GM21825 (cell line): Measurements from ENCODE around the gene ABCB8.
"Not testable (repeated sequence)": the region's sequence is repeated elsewhere in the genome, so short reads cannot be mapped to it uniquely, and the experiment has no call there.

Experiments used
- ATAC-seq: cut with Tn5 transposase; IDR thresholded peaks from one replicate; pipeline ENCODE4 v1.9.1; 2021; ENCODE audit warnings: mild to moderate bottlenecking, moderate library complexity; ENCODE audit not compliant: unreplicated experiment

Gene ABCB8

DNA sequence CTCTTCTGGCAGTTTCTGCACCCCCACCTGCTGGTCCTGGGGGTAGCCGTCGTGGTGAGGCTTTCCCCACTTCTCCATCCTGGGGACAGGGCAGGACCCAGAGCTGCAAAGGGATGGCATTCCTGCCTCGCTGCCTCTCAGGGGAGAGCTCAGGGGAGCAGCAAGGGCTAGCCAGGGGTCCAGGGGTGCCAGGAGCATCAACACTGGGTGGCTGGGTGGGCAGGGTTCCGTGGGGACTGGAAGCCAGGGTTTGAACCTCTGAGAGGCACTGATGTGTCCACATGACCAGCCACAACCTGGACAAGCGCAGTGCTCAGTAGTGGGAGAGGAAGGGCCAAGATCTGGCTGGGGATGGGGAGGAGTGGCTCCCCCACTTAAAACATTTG, 5.6 kb downstream of the ABCB8 start:
- ATAC-seq: no peak

DNA sequence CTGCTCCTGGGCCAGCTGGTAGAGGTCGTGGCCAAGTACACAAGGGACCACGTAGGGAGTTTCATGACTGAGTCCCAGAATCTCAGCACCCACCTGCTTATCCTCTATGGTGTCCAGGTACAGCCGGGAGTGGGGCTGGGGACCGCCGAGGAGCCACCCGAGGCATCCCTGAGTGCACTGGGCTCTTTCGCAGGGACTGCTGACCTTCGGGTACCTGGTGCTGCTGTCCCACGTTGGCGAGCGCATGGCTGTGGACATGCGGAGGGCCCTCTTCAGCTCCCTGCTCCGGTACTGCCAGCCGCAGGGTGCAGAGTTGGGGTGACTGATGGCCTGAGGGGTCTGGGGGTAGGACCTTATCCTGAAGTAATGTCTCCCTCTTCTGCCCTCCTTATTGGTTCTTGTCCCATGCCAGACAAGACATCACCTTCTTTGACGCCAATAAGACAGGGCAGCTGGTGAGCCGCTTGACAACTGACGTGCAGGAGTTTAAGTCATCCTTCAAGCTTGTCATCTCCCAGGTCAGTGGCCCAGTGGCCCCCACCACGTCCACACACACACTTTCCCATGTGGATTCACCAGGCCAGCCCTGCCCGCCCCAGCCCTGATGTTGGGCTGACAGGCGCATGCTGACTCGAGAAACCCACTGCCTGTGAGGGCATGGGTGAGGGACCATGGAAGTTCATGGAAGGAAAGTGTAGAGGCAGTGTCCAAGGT, 6.2 kb downstream of the ABCB8 start:
- ATAC-seq: no peak

- no peak for ATAC-seq
Observed at GRCh38 chr7:151035026-151035717, 6.9 kb downstream of the ABCB8 start.

- no peak for ATAC-seq
Observed at GRCh38 chr7:151035902-151036301, 7.7 kb downstream of the ABCB8 start.

DNA sequence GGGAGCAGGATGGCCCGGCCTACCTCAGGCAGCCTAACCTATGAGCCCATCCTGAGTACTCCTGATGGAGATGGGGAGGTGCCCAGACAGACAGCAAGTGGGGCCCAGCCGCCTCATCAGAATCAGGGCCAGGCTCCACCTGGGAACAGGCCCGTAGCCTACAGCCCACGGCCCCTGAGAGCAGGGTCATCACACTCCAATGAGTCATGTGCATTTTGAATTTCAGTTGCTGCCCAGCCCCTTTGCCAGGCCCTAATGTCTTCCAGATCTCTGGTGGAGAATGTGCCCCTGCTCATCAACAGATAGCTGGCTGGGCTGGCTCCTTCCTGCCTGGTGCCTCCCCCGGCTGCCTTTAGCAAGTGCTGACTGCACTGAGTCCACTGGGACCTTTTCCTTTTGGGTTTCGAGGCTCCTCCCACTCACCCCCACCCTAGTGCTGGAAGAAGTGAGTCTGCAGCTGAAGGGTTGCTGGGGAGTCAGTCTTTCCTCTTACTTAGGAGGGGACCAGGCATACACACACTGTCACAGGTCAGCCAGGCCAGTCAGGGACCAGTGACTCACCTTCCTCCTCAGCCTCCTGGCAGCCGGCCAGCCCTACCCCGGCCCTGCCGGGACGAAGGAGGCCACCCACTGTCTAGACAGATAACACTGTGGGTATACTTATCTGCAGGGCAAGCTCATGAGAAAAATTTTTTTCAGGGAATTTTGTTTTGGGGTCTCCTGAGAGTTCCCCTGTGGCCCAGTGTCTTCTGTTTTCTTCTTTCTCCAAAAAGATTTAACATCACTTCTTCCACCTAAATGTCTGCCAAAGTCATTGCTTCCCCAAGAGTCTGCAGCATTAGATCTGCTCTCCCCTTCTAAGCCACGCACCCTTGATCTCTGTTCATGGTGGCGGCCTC, 10.9 kb downstream of the ABCB8 start:
- no peak for ATAC-seq

DNA sequence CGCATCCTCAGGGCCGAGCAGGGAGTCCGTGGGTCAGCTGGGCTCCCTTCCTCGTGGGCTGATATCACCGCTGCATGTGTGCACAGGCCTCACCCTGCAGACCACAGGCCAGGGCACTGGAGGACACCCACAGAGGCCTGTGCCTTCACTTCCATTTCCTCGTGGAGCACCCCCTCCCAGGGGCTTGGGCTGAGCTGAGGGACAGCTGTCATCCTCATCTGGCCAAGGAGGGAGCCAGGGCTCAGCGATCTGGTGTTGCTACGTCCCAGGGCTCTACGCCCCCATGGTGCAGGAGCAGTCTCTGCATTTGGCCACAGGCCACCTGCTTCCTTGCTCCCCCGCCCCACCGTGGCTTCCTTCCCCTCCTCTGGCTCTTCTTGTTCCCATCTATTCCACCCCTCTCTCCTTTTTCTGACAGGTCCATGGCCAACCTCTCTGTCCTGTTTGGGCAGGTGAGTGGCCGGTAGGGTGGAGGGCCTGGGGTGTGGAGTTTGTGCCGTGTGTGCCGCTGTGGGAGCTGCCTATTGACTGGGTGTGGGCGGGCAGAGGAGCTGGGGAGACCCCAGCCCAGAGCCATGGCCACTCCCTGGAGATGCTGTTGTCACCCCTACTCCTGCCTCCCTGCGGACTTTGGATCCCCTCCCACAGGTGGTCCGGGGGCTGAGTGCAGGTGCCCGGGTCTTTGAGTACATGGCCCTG, 11.7 kb downstream of the ABCB8 start:
- ATAC-seq: no peak

- ATAC-seq: no peak
Observed at GRCh38 chr7:151040616-151041375, 12.5 kb downstream of the ABCB8 start.

DNA sequence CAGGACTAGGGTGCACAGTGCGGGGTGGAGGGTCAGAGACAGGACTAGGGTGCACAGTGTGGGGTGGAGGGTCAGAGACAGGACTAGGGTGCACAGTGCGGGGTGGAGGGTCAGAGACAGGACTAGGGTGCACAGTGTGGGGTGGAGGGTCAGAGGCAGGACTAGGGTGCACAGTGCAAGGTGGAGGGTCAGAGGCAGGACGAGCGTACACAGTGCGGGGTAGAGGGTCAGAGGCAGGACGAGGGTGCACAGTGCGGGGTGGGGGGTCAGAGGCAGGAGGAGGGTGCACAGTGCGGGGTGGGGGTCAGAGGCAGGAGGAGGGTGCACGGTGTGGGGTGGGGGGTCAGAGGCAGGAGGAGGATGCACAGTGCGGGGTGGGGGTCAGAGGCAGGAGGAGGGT, 15.2 kb downstream of the ABCB8 start:
- not testable (repeated sequence) for ATAC-seq

DNA sequence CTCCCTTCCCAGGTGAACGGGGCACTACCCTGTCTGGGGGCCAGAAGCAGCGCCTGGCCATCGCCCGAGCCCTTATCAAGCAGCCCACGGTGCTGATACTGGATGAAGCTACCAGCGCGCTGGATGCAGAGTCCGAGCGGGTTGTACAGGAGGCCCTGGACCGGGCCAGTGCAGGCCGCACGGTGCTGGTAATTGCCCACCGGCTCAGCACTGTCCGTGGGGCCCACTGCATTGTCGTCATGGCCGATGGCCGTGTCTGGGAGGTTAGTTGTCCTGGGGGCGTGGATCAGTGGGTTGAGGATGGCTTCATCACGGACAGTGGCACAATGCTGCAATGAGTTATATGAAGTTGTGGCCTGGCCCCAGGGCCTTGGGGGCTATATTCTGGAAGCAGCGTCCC, 15.7 kb downstream of the ABCB8 start:
- ATAC-seq: no peak

- ATAC-seq: no peak
Observed at GRCh38 chr7:151045262-151045661, 17.0 kb downstream of the ABCB8 start.

- no peak for ATAC-seq
Observed at GRCh38 chr7:151045967-151046366, 17.7 kb downstream of the ABCB8 start.

- ATAC-seq: no peak
Observed at GRCh38 chr7:151046603-151047573, 18.6 kb downstream of the ABCB8 start.

GRCh38 chr7:151047976-151048815, 19.9 kb downstream of the ABCB8 start, which contains the start of gene ASIC3:
Gene ASIC3, plus strand, starts transcription at chr7:151048531. Its CDS starts 355 bp downstream, at chr7:151048886.
- ATAC-seq: no peak

DNA sequence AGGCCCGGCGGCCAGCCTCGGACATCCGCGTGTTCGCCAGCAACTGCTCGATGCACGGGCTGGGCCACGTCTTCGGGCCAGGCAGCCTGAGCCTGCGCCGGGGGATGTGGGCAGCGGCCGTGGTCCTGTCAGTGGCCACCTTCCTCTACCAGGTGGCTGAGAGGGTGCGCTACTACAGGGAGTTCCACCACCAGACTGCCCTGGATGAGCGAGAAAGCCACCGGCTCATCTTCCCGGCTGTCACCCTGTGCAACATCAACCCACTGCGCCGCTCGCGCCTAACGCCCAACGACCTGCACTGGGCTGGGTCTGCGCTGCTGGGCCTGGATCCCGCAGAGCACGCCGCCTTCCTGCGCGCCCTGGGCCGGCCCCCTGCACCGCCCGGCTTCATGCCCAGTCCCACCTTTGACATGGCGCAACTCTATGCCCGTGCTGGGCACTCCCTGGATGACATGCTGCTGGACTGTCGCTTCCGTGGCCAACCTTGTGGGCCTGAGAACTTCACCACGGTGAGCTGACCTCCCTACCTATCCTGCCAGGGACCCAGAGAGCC, 20.7 kb downstream of the ABCB8 start:
- ATAC-seq: no peak

- no peak for ATAC-seq
Observed at GRCh38 chr7:151051108-151051507, 22.9 kb downstream of the ABCB8 start.

DNA sequence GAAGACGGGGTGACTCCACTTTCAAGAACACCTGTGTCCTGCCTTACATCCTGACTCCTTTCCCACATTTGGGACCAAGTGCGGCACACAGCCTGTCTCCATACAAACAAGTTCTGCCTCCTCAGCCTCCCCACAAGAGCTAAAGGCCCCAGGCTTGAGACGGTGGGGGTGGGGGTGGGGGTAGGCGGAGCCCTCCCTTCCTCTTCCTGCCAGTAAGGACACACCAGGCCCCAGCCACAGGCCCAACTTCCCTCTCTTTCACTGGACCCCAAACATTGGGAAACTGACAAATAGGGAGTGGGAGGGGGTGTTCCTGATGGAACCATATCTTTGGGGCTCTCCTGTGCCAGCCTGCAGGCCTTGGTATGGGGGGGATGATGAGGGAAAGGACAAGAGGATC, 24.8 kb downstream of the ABCB8 start:
- ATAC-seq: no peak

DNA sequence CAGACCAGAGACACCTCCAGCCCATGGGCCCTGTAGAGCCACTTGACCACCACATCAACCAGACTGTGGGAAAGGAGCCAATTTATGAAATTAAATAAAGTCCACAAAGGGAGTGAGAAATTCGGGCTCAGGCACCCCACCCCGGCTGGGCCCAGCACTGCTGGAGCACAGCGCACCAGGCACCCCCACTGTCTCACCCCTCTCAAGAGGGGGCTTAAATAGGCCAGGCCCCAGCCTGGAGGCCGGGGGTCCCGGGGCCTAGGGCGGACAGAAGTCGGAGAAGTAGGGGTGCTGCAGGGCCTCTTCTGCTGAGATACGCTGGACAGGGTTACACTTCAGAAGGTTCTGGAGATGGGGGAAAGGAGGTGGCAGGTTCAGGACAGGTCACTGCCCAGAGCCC, 25.5 kb downstream of the ABCB8 start:
- ATAC-seq: no peak

DNA sequence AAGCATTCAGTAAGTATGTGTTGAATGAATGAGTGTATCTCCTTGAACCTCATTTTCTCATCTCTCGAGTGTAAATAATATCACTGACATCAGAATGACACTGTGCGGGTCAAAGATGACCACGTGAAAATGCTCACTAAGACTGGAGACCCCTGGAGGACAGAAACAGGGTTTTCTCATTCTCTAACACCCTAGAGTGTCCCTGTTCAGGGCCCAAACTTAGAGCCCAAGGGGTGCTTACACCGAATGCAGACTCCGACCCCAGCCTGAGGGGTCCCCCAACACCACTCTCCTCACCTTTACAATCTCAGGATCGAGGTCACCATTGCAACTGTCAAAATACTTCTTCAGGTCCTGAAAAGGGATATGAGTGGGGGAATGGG, 28.0 kb downstream of the ABCB8 start:
- ATAC-seq: no peak
